IMR-90 (cell line): Measurements from ENCODE around the gene TLCD5. TPM values are rescaled to one million over a fixed set of nuclear protein-coding genes. Genes with fewer than 3 reads are reported as not detected.

Experiments
- ATAC-seq: fragments of 200-7000 bp; cut with Tn5 transposase; 2 replicates; pipeline ENCODE4 v1.9.1; 2020; ENCODE audit warnings: low read depth, mild to moderate bottlenecking, moderate library complexity
- BruUV-seq: library from RNA; stranded (reverse); fragments of 400-500 nt; replicated peaks from 2 replicates; lab custom pipeline; 2021; lab: Mats Ljungman, UMichigan
- CTCF ChIA-PET: fragments of 300-600 bp; formaldehyde crosslinking; extraction: SDS; loops from one replicate; lab custom pipeline; 2021; ENCODE audit warnings: antibody characterized with exemption; lab: Yijun Ruan, JAX
- POLR2A ChIA-PET: fragments of 300-600 bp; sonication (Branson Sonifier 250); formaldehyde crosslinking; loops from one replicate; lab custom pipeline; 2022; ENCODE audit warnings: antibody characterized with exemption; ENCODE audit not compliant: unreplicated experiment; lab: Charles Lee
- DNase-seq: peaks from one replicate; pipeline ENCODE4 v3.0.0; 2013
- H2AFZ ChIP-seq: replicated peaks from 2 replicates; pipeline ENCODE3; 2013; ENCODE audit warnings: low read length, mild to moderate bottlenecking; ENCODE audit not compliant: poor library complexity
- H2AK5ac ChIP-seq: 2 replicates; pipeline ENCODE4 v1.6.1; 2013; ENCODE audit warnings: low read depth, low read length, inconsistent platforms
- H2AK9ac ChIP-seq: replicated peaks from 2 replicates; pipeline ENCODE3; 2013; ENCODE audit warnings: mild to moderate bottlenecking, low read depth, low read length, moderate library complexity; ENCODE audit not compliant: poor library complexity
- H2BK120ac ChIP-seq: 2 replicates; pipeline ENCODE4 v1.6.1; 2013; ENCODE audit warnings: low read depth, low read length, inconsistent platforms
- H2BK15ac ChIP-seq: 3 replicates; pipeline ENCODE4 v1.6.1; 2013; ENCODE audit warnings: low read depth, low read length, inconsistent platforms
- H2BK20ac ChIP-seq: 2 replicates; pipeline ENCODE4 v1.6.1; 2013; ENCODE audit warnings: low read depth, mild to moderate bottlenecking, inconsistent platforms, low read length, moderate library complexity
- H2BK5ac ChIP-seq: 2 replicates; pipeline ENCODE4 v1.6.1; 2013; ENCODE audit warnings: mild to moderate bottlenecking, low read depth, low read length, inconsistent platforms; ENCODE audit not compliant: poor library complexity, severe bottlenecking
- H3K14ac ChIP-seq: replicated peaks from 2 replicates; pipeline ENCODE4 v1.6.1; 2013; ENCODE audit warnings: low read depth, low read length, inconsistent platforms
- H3K18ac ChIP-seq: 2 replicates; pipeline ENCODE4 v1.6.1; 2013; ENCODE audit warnings: low read depth, low read length, control low read depth
- H3K23ac ChIP-seq: 2 replicates; pipeline ENCODE4 v1.6.1; 2013; ENCODE audit warnings: low read depth, low read length, inconsistent platforms
- H3K27ac ChIP-seq: 2 replicates; pipeline ENCODE4 v1.5.1; 2013; ENCODE audit warnings: mild to moderate bottlenecking, control low read depth, low read length; ENCODE audit not compliant: insufficient read depth
- H3K27me3 ChIP-seq: 2 replicates; pipeline ENCODE4 v1.6.1; 2013; ENCODE audit warnings: low read length; ENCODE audit not compliant: control insufficient read depth, insufficient read depth
- H3K36me3 ChIP-seq: 2 replicates; pipeline ENCODE4 v1.6.1; 2013; ENCODE audit warnings: low read length, mixed read lengths; ENCODE audit not compliant: control insufficient read depth, insufficient read depth
- H3K4ac ChIP-seq: 2 replicates; pipeline ENCODE4 v1.6.1; 2013; ENCODE audit warnings: low read depth, low read length, inconsistent platforms
- H3K4me1 ChIP-seq: 2 replicates; pipeline ENCODE4 v1.6.1; 2013; ENCODE audit warnings: low read length, mixed read lengths; ENCODE audit not compliant: control insufficient read depth, insufficient read depth
- H3K4me2 ChIP-seq: 2 replicates; pipeline ENCODE4 v1.6.1; 2013; ENCODE audit warnings: low read depth, mild to moderate bottlenecking, control low read depth, low read length, moderate library complexity
- H3K4me3 ChIP-seq: 2 replicates; pipeline ENCODE4 v1.5.1; 2013; ENCODE audit warnings: low read depth, mild to moderate bottlenecking, control low read depth, low read length, moderate library complexity; ENCODE audit not compliant: insufficient read depth
- H3K56ac ChIP-seq: 2 replicates; pipeline ENCODE4 v1.6.1; 2013; ENCODE audit warnings: low read length, inconsistent platforms; ENCODE audit not compliant: insufficient read depth; ENCODE audit errors: extremely low read depth
- H3K79me1 ChIP-seq, 2 experiments: 2 replicates each; pipeline ENCODE4 v1.6.1; 2013; ENCODE audit warnings: low read length in 2 of 2, inconsistent platforms in 1 of 2, low read depth in 1 of 2
- H3K9ac ChIP-seq: 2 replicates; pipeline ENCODE4 v1.6.1; 2013; ENCODE audit warnings: low read depth, low read length, control low read depth
- H3K9me1 ChIP-seq: 2 replicates; pipeline ENCODE4 v1.6.1; 2013; ENCODE audit warnings: low read length, inconsistent platforms; ENCODE audit not compliant: insufficient read depth
- H3K9me3 ChIP-seq: 2 replicates; pipeline ENCODE4 v1.6.1; 2013; ENCODE audit warnings: low read length; ENCODE audit not compliant: control insufficient read depth, insufficient read depth
- H4K20me1 ChIP-seq: 2 replicates; pipeline ENCODE4 v1.6.1; 2013; ENCODE audit warnings: low read length, inconsistent platforms; ENCODE audit not compliant: insufficient read depth
- H4K5ac ChIP-seq: 2 replicates; pipeline ENCODE4 v1.6.1; 2013; ENCODE audit warnings: mild to moderate bottlenecking, low read depth, low read length, control low read depth
- H4K8ac ChIP-seq, 2 experiments: 2 replicates each; pipeline ENCODE4 v1.6.1; 2013; ENCODE audit warnings: low read depth in 2 of 2, low read length in 2 of 2, control low read depth in 1 of 2, inconsistent platforms in 1 of 2
- H4K91ac ChIP-seq: 2 replicates; pipeline ENCODE4 v1.6.1; 2013; ENCODE audit warnings: low read depth, low read length, inconsistent platforms; ENCODE audit not compliant: insufficient read depth
- BHLHE40 ChIP-seq: fragments of 150-350 bp; IDR thresholded peaks from 2 replicates; pipeline ENCODE4 v1.6.1; 2016; ENCODE audit warnings: mild to moderate bottlenecking, low read depth, low read length
- CEBPB ChIP-seq: IDR thresholded peaks from 2 replicates; pipeline ENCODE4 v1.6.1; 2012; ENCODE audit warnings: low read depth, low read length, improper control_type of control experiment
- CHD1 ChIP-seq: IDR thresholded peaks from 2 replicates; pipeline ENCODE4 v1.6.1; 2012; ENCODE audit warnings: low read depth, low read length, improper control_type of control experiment
- MAFK ChIP-seq: IDR thresholded peaks from 2 replicates; pipeline ENCODE4 v1.6.1; 2012; ENCODE audit warnings: low read depth, low read length, improper control_type of control experiment
- MAZ ChIP-seq: IDR thresholded peaks from 2 replicates; pipeline ENCODE4 v1.6.1; 2012; ENCODE audit warnings: low read depth, mild to moderate bottlenecking, low read length, improper control_type of control experiment, moderate library complexity, borderline replicate concordance
- MXI1 ChIP-seq: IDR thresholded peaks from 2 replicates; pipeline ENCODE4 v1.6.1; 2012; ENCODE audit warnings: low read depth, mild to moderate bottlenecking, low read length, moderate library complexity, borderline replicate concordance
- NFE2L2 ChIP-seq: fragments of 150-350 bp; IDR thresholded peaks from 2 replicates; pipeline ENCODE4 v1.6.1; 2016; ENCODE audit warnings: low read depth, mild to moderate bottlenecking, low read length
- POLR2A ChIP-seq: IDR thresholded peaks from 2 replicates; pipeline ENCODE4 v1.6.1; 2012; ENCODE audit warnings: mild to moderate bottlenecking, low read depth, low read length
- RAD21 ChIP-seq: IDR thresholded peaks from 2 replicates; pipeline ENCODE4 v1.6.1; 2012; ENCODE audit warnings: low read length, improper control_type of control experiment
- SMC3 ChIP-seq: fragments of 150-350 bp; IDR thresholded peaks from 2 replicates; pipeline ENCODE4 v1.6.1; 2016; ENCODE audit warnings: low read depth, mild to moderate bottlenecking, antibody characterized with exemption, low read length, moderate library complexity
- WGBS, 2 experiments: methylation state at CpG; one replicate each; pipeline versions ENCODE4 v1.1.5 to v1.1.7; 2013; ENCODE audit warnings: missing lambda C conversion rate in 2 of 2; ENCODE audit not compliant: insufficient read length in 1 of 2; ENCODE audit errors: extremely low coverage in 2 of 2; 5-methylcytosine and 5-hydroxymethylcytosine counted together
- dilution Hi-C: fragments of 300-500 bp; cut with HindIII; formaldehyde crosslinking; loops from one replicate; pipeline ENCODE4 v1.14.3; 2018; ENCODE audit warnings: low sequenced_read_pairs; ENCODE audit not compliant: unreplicated experiment
- in situ Hi-C: fragments of 300-500 bp; cut with MboI; formaldehyde crosslinking; loops from 3 replicates; pipeline ENCODE4 v1.14.3; 2019; ENCODE audit warnings: low sequenced_read_pairs, inconsistent platforms, mixed read lengths
- intact Hi-C: fragments of 100-400 bp; cut with micrococcal nuclease; formaldehyde crosslinking; loops from 2 replicates; pipeline ENCODE4 v1.10.0; 2022
- polyA plus RNA-seq, 3 experiments: library from polyadenylated mRNA; depleted of rRNA; stranded (reverse); fragments of >200 nt; gene quantifications; 2 replicates each; pipeline ENCODE4 v1.2.3, GENCODE V29; 2012; ENCODE audit warnings: low replicate concordance in 1 of 3
- total RNA-seq: library from RNA; depleted of rRNA; stranded (reverse); fragments of >200 nt; gene quantifications from 2 replicates; pipeline ENCODE4 v1.2.3, GENCODE V29; 2012
- TF ChIP-seq, protein P1 (sequence below): fragments of 150-350 bp; IDR thresholded peaks from 2 replicates; pipeline ENCODE4 v1.6.1; 2016; ENCODE audit warnings: low read depth, mild to moderate bottlenecking, low read length, moderate library complexity, borderline replicate concordance
- TF ChIP-seq, protein P2 (sequence below): fragments of 150-350 bp; IDR thresholded peaks from 2 replicates; pipeline ENCODE4 v1.6.1; 2017; ENCODE audit warnings: mild to moderate bottlenecking, antibody characterized with exemption, low read length, low read depth
- TF ChIP-seq, protein P3 (sequence below): conservative IDR thresholded peaks from 2 replicates; pipeline ENCODE4 v1.5.1; 2012; ENCODE audit warnings: mild to moderate bottlenecking, low read depth, low read length, improper control_type of control experiment

TLCD5 gene
- total and polyA plus RNA-seq, 2 of the 4 experiments (the other 2 are of a cell fraction), result 9.5 to 11.5 TPM

DNA sequence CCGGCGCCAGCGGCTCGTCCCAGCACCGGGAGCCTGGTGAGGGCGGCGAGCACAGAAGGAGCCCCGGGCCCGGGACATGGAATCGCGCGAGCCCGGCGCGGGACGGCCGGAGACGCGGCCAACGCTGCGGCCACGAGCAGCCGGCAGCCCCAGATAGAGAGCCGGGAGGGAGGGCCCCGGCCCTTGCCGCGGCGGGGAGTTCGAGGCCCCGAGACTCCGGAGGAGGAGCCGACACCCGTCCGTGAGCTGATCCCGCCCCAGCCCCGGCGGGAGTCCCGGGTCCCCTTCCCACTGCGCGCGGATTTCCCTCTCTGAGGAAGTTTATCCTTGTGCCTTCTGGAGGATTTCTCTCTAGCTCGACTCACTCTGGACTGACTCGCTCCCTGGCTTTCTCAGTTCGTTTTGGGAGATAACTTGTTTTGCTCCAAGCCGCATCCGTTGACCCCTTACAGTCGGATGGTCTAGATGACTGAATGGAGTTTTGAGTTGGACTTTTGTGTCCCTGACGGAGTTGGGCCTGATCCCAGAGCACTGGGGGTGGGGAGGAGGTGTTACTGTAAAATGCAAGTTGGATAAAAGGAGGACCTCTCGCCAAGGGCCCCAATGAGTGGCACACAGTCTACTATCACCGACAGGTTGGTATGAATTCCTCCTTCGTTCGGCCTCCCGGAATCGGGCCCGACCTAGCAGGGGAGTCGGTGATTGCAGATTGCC is 11.7 kb downstream of the TLCD5 start:
- Histone ChIP-seq H3K23ac (peak overlapping the region; percentile 76), H3K18ac (peak overlapping the region; percentile 76), H2AK9ac (peak overlapping the region; percentile 88), H3K27me3 (no peaks in the 10 kb centered on the region), H2AK5ac (peak overlapping the region; percentile 88), H3K9me3 (no peaks in the 10 kb centered on the region), H2BK15ac (peak overlapping the region; percentile 37; the same call in 1 of the 3 replicates), H3K9ac (peak overlapping the region; percentile 96), H3K56ac (peak overlapping the region; percentile 94), H4K5ac (peak overlapping the region; percentile 51; the same call in 1 of the 2 replicates), H3K79me1 (peaks cover 3 to 24% of the 10 kb centered on the region in 2 experiments; a peak in 3 of 4 replicates), H3K27ac (peak overlapping the region; percentile 92), H2BK20ac (0 out of 2 replicates have a peak overlapping the region, but pooled peaks have one; percentile 30), H4K91ac (peak overlapping the region; percentile 86), H2BK5ac (peak overlapping the region; percentile 85), H4K20me1 (peaks cover 42% of the 10 kb centered on the region), H3K4me3 (peak overlapping the region; percentile 93), H3K9me1 (no peaks in the 10 kb centered on the region), H3K4me1 (peaks cover 2% of the 10 kb centered on the region), H3K4me2 (peak overlapping the region; percentile 100), H3K36me3 (no peaks in the 10 kb centered on the region), H3K4ac (peak overlapping the region; percentile 95), H2BK120ac (peak overlapping the region; percentile 55), H2AFZ (peak overlapping the region; percentile 94), H3K14ac (peak overlapping the region; percentile 98), H4K8ac (peak overlapping the region; percentile 17 to 77; a peak in 2 of 4 replicates)
- DNase-seq (peak; percentile 20), ATAC-seq (peak; percentile 32)
- no TSS peak for BruUV-seq
- intact Hi-C loops (loop anchor here (1.0 to 10.0 kb wide), 8 partner anchors 51 to 1258 kb away; no protein-coding TSS in a partner anchor), dilution Hi-C loops (no loop called here), in situ Hi-C loops (loop anchor here (25.0 kb wide), 1 partner anchor 101 kb away; no protein-coding TSS in a partner anchor)
- ChIA-PET POLR2A (interaction anchor here (0.6 to 1.7 kb wide), 3 partner anchors 8 to 95 kb away, joined by 3 to 24 read pairs (median 4); partner anchors contain the start of gene TLCD5), CTCF (interaction anchor here (0.6 to 0.7 kb wide), 2 partner anchors 165 to 701 kb away, joined by 3 read pairs; no protein-coding TSS in a partner anchor)
- 0% methylated on average over 36 of the region's 56 CpGs; no CpG with 5 or more reads in 1 of the 2 experiments for WGBS, 2 experiments
- no peak for TF ChIP-seq MXI1
- TF ChIP-seq, protein P1, sequence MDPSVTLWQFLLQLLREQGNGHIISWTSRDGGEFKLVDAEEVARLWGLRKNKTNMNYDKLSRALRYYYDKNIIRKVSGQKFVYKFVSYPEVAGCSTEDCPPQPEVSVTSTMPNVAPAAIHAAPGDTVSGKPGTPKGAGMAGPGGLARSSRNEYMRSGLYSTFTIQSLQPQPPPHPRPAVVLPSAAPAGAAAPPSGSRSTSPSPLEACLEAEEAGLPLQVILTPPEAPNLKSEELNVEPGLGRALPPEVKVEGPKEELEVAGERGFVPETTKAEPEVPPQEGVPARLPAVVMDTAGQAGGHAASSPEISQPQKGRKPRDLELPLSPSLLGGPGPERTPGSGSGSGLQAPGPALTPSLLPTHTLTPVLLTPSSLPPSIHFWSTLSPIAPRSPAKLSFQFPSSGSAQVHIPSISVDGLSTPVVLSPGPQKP, result no peak
- no peak for TF ChIP-seq MAFK
- no peak; the same call in 1 of the 2 replicates for TF ChIP-seq POLR2A
- TF ChIP-seq MAZ, result no peak; the same call in 1 of the 2 replicates
- no peak for TF ChIP-seq CHD1
- no peak for TF ChIP-seq SMC3
- no peak for TF ChIP-seq BHLHE40
- no peak for TF ChIP-seq CEBPB
- TF ChIP-seq RAD21, result no peak
- TF ChIP-seq, protein P2, sequence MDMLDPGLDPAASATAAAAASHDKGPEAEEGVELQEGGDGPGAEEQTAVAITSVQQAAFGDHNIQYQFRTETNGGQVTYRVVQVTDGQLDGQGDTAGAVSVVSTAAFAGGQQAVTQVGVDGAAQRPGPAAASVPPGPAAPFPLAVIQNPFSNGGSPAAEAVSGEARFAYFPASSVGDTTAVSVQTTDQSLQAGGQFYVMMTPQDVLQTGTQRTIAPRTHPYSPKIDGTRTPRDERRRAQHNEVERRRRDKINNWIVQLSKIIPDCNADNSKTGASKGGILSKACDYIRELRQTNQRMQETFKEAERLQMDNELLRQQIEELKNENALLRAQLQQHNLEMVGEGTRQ, result no peak
- TF ChIP-seq, protein P3, sequence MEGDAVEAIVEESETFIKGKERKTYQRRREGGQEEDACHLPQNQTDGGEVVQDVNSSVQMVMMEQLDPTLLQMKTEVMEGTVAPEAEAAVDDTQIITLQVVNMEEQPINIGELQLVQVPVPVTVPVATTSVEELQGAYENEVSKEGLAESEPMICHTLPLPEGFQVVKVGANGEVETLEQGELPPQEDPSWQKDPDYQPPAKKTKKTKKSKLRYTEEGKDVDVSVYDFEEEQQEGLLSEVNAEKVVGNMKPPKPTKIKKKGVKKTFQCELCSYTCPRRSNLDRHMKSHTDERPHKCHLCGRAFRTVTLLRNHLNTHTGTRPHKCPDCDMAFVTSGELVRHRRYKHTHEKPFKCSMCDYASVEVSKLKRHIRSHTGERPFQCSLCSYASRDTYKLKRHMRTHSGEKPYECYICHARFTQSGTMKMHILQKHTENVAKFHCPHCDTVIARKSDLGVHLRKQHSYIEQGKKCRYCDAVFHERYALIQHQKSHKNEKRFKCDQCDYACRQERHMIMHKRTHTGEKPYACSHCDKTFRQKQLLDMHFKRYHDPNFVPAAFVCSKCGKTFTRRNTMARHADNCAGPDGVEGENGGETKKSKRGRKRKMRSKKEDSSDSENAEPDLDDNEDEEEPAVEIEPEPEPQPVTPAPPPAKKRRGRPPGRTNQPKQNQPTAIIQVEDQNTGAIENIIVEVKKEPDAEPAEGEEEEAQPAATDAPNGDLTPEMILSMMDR, result no peak
- no peak for TF ChIP-seq NFE2L2
